Upper lobe of left lung (tissue), 6 donors: ENCODE data around the gene ZCCHC7. TPM values are rescaled to one million over a fixed set of nuclear protein-coding genes. Genes with fewer than 3 reads are reported as not detected.

Experiments used
- ATAC-seq, 2 donors: fragments of 200-7000 bp; cut with Tn5 transposase; one replicate each; pipeline ENCODE4 v1.9.1; 2022; ENCODE audit warnings: mild to moderate bottlenecking in 2 of 2, moderate library complexity in 2 of 2; ENCODE audit not compliant: low FRiP score in 2 of 2
- DNase-seq, 2 donors: peaks; one replicate each; pipeline ENCODE4 v3.0.0-alpha.2; 2019 to 2020
- H3K27ac ChIP-seq, 4 donors: fragments of 200-600 bp; sonication (generic); one replicate each; pipeline ENCODE4 v1.5.1; 2016 to 2019
- H3K27me3 ChIP-seq, 4 donors: fragments of 200-600 bp; sonication (generic); one replicate each; pipeline ENCODE4 v1.5.1; 2017 to 2019
- H3K36me3 ChIP-seq, 4 donors: fragments of 200-600 bp; sonication (generic); one replicate each; pipeline ENCODE4 v1.5.1; 2016 to 2019
- H3K4me1 ChIP-seq, 4 donors: fragments of 200-600 bp; sonication (generic); one replicate each; pipeline ENCODE4 v1.5.1; 2018 to 2019
- H3K4me3 ChIP-seq, 4 donors: fragments of 200-600 bp; sonication (generic); one replicate each; pipeline ENCODE4 v1.5.1; 2017 to 2019; ENCODE audit warnings: mild to moderate bottlenecking in 2 of 4, moderate library complexity in 1 of 4
- H3K9me3 ChIP-seq, 4 donors: fragments of 200-600 bp; sonication (generic); one replicate each; pipeline ENCODE4 v1.5.1; 2018 to 2019
- EP300 ChIP-seq, 4 donors: sonication (generic); formaldehyde crosslinking; IDR thresholded peaks; one replicate each; pipeline ENCODE4 v1.5.1; 2017; ENCODE audit warnings: antibody characterized with exemption in 4 of 4, control low read depth in 2 of 4
- POLR2A ChIP-seq, 4 donors: fragments of 450-650 bp; IDR thresholded peaks; one replicate each; pipeline ENCODE4 v1.5.1; 2016 to 2017; ENCODE audit warnings: antibody characterized with exemption in 4 of 4, mild to moderate bottlenecking in 2 of 4
- POLR2AphosphoS5 ChIP-seq, 2 donors: sonication (generic); formaldehyde crosslinking; IDR thresholded peaks; one replicate each; pipeline ENCODE4 v1.5.1; 2017; ENCODE audit warnings: antibody characterized with exemption in 2 of 2
- WGBS, 2 donors: methylation state at CpG; one replicate each; pipeline ENCODE4 v1.1.5; 2017 to 2018; 5-methylcytosine and 5-hydroxymethylcytosine counted together
- total RNA-seq, 6 donors: library from RNA; depleted of rRNA in 4 of 6; stranded (reverse); fragments of >200 nt in 4 of 6; gene quantifications; one replicate each; pipeline versions ENCODE4 v1.1.0 to v1.2.1, GENCODE V29; 2016 to 2021
- TF ChIP-seq, protein P1 (sequence below), 6 experiments: fragments of 450-650 bp in 4 of 6; fragments of 200-600 bp in 2 of 6; sonication (generic) in 2 of 6; IDR thresholded peaks; one replicate each; pipeline ENCODE4 v1.5.1; 2016 to 2019; ENCODE audit warnings: antibody characterized with exemption in 6 of 6
- donor health status: DM: no; HTN: no; CAD: no; lungs with moderate emphysema.
- donor health status: DM: no; HTN: yes; CAD: no; lungs with severe emphysema.

ZCCHC7 gene
- total RNA-seq, 6 donors from 2014 or later = 11.1 to 44.0 (median 18.7) TPM

DNA sequence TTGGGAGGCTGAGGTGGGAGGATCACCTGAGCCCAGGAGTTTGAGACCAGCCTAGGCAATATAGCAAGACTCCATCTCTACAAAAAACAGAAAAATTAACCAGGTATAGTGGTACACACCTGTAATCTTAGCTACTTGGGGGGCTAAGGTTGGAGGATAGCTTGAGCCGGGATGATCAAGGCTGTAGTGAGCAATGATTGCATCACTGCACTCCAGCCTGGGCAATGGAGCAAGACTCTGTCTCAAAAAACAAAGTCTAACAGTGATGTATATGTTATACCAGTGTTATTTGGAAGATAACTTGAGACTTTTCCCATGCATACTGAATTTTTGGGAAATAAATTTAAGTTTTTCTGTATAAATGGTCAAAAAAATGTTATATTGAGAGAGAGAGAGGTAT, 146.3 kb downstream of the ZCCHC7 start:
- WGBS, 2 donors = 100% methylated on average over 1 of the region's 1 CpG
- DNase-seq (no peak), ATAC-seq (no peak)
- no peaks in the 10 kb centered on the region for H3K36me3 ChIP-seq
- H3K27ac ChIP-seq = no peak overlapping the region
- TF ChIP-seq, protein P1, sequence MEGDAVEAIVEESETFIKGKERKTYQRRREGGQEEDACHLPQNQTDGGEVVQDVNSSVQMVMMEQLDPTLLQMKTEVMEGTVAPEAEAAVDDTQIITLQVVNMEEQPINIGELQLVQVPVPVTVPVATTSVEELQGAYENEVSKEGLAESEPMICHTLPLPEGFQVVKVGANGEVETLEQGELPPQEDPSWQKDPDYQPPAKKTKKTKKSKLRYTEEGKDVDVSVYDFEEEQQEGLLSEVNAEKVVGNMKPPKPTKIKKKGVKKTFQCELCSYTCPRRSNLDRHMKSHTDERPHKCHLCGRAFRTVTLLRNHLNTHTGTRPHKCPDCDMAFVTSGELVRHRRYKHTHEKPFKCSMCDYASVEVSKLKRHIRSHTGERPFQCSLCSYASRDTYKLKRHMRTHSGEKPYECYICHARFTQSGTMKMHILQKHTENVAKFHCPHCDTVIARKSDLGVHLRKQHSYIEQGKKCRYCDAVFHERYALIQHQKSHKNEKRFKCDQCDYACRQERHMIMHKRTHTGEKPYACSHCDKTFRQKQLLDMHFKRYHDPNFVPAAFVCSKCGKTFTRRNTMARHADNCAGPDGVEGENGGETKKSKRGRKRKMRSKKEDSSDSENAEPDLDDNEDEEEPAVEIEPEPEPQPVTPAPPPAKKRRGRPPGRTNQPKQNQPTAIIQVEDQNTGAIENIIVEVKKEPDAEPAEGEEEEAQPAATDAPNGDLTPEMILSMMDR (IDR thresholded peaks at IDR 0.05) = no peak
- TF ChIP-seq POLR2AphosphoS5 (IDR thresholded peaks at IDR 0.05) (no peak), POLR2A (IDR thresholded peaks at IDR 0.05) (no peak)
- H3K27me3 ChIP-seq = no peaks in the 10 kb centered on the region
- H3K4me3 ChIP-seq = no peak overlapping the region
- H3K9me3 ChIP-seq = no peaks in the 10 kb centered on the region
- no peaks in the 10 kb centered on the region for H3K4me1 ChIP-seq

DNA sequence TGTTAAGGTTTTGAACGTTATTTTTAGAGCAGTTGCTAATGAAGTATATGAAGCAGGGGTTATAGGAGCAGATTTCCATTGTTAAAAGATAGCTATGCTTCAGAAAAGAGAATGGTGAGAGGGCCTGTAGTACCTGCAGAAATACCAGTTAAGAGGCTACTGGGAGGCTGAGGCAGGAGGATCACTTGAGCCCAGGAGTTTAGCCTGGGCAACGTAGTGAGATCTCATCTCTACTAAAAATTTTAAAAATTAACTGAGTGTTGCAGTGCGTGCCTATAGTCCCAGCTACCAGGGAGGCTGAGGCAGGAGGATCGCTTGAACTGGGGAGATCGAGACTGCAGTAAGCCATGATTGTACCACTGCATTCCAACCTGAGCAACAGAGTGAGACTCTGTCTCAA, 148.8 kb downstream of the ZCCHC7 start:
- Histone ChIP-seq H3K4me1 (no peaks in the 10 kb centered on the region), H3K9me3 (no peaks in the 10 kb centered on the region), H3K4me3 (no peak overlapping the region), H3K36me3 (no peaks in the 10 kb centered on the region), H3K27ac (no peak overlapping the region), H3K27me3 (no peaks in the 10 kb centered on the region)
- TF ChIP-seq EP300 (IDR thresholded peaks at IDR 0.05) = no peak
- TF ChIP-seq, protein P1 (IDR thresholded peaks at IDR 0.05) = no peak
- TF ChIP-seq POLR2A (IDR thresholded peaks at IDR 0.05) = no peak
- TF ChIP-seq POLR2AphosphoS5 (IDR thresholded peaks at IDR 0.05) = no peak
- ATAC-seq (no peak), DNase-seq (no peak)
- 97 to 98% methylated on average over 5 of the region's 5 CpGs for WGBS, 2 donors

DNA sequence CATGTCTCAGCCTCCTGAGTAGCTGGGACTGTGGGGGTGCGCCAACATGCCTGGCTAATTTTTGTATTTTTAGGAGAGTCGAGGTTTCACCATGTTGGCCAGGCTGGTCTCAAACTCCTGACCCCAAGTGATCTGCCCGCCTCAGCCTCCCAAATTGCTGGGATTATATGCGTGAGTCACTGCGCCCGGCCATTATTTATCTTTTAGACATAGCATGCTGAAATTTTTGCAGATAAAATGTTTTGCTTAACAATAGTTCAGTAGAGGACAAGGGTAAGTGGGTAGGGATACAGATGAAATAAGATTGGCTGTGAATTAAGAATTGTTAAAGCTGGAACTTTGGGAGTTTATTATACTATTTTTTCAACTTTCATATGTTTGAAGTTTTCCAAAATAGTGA, 151.3 kb downstream of the ZCCHC7 start:
- Histone ChIP-seq H3K27me3 (no peaks in the 10 kb centered on the region), H3K4me3 (no peak overlapping the region), H3K9me3 (no peaks in the 10 kb centered on the region), H3K27ac (no peak overlapping the region), H3K4me1 (no peaks in the 10 kb centered on the region), H3K36me3 (no peaks in the 10 kb centered on the region)
- WGBS, 2 donors = 97% methylated on average over 6 of the region's 6 CpGs
- no peak for DNase-seq
- TF ChIP-seq POLR2AphosphoS5 (IDR thresholded peaks at IDR 0.05) (no peak), POLR2A (IDR thresholded peaks at IDR 0.05) (no peak), EP300 (IDR thresholded peaks at IDR 0.05) (no peak)
- TF ChIP-seq, protein P1 (IDR thresholded peaks at IDR 0.05) = no peak
- ATAC-seq = no peak

DNA sequence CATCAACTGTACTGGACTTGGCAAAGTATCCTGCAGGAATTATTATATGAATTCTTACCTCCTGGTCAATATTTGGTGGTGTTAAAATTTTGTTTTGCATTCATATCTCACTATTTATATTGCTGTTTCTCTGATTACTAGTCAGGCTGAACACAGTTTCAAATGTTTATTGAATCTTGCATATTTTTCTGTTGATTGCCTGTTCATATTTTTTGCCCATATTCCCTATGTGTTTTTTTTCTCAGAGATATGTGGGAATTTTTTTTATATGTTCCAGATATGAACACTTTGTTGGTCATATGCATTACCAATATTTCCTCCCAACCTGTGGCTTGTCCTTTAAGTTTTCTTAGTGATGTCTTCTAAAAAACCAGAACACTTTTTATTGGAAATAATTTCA, 153.2 kb downstream of the ZCCHC7 start:
- TF ChIP-seq POLR2A (IDR thresholded peaks at IDR 0.05) (no peak), EP300 (IDR thresholded peaks at IDR 0.05) (no peak), POLR2AphosphoS5 (IDR thresholded peaks at IDR 0.05) (no peak)
- TF ChIP-seq, protein P1 (IDR thresholded peaks at IDR 0.05) = no peak

DNA sequence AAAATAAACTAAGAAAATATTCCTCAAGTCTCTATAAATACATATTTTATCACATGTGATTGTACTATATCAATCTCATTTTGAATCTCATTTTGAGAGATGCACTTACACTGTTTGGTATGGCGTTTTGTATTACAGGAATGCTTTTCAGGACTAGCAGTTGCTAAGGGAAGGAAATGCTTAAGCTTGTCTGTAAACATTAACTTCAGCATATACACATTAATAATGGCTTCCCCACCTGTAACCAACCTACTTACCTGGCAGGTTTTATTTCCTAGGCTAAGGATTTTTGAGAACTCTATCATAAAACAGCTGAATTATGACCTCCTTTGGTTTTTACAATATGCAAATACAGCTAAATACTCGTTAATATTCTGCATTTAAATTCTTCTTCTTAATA, 161.2 kb downstream of the ZCCHC7 start:
- no peak overlapping the region for H3K27ac ChIP-seq
- no peaks in the 10 kb centered on the region for H3K9me3 ChIP-seq
- TF ChIP-seq POLR2A (IDR thresholded peaks at IDR 0.05) (no peak), POLR2AphosphoS5 (IDR thresholded peaks at IDR 0.05) (no peak), EP300 (IDR thresholded peaks at IDR 0.05) (no peak)
- TF ChIP-seq, protein P1 (IDR thresholded peaks at IDR 0.05) = no peak
- H3K4me1 ChIP-seq = no peaks in the 10 kb centered on the region
- WGBS, 2 donors = 73 to 76% methylated on average over 2 of the region's 2 CpGs
- ATAC-seq = no peak
- H3K4me3 ChIP-seq = no peak overlapping the region
- H3K27me3 ChIP-seq = no peaks in the 10 kb centered on the region
- DNase-seq = no peak
- H3K36me3 ChIP-seq = no peaks in the 10 kb centered on the region

More for the DNA sequence above, 153.2 kb downstream of the ZCCHC7 start:
- ATAC-seq = no peak
- Histone ChIP-seq H3K27ac (no peak overlapping the region), H3K4me3 (no peak overlapping the region), H3K27me3 (no peaks in the 10 kb centered on the region), H3K36me3 (no peaks in the 10 kb centered on the region), H3K9me3 (no peaks in the 10 kb centered on the region), H3K4me1 (no peaks in the 10 kb centered on the region)
- DNase-seq = no peak
